ENCODE measurements around the gene OCA2. TPM values are rescaled to one million over a fixed set of nuclear protein-coding genes. Genes with fewer than 3 reads are reported as not detected.

OCA2 gene
- total RNA-seq, 3 donors from 2014 or later (not counting 1 experiment from before 2014, with no cell fraction given): 0.35 to 1.5 (median 0.56) TPM

- Histone ChIP-seq H3K27me3 (ENCODE audit: control insufficient read depth, insufficient read depth, low read length) (no peaks in the 10 kb centered on the region), H3K4me3 (ENCODE audit: low read length) (no peak overlapping the region), H3K36me3 (ENCODE audit: control insufficient read depth, insufficient read depth, low read length) (no peaks in the 10 kb centered on the region), H3K27ac (ENCODE audit: low read length) (no peak overlapping the region), H3K4me1 (ENCODE audit: control insufficient read depth, insufficient read depth, low read length) (no peaks in the 10 kb centered on the region), H3K9me3 (ENCODE audit: control insufficient read depth, insufficient read depth, low read length) (no peaks in the 10 kb centered on the region)
- DNase-seq: no peak
- ATAC-seq: no peak
- H3K27me3 Mint-ChIP-seq (ENCODE audit: low read depth in 2 of 2): no peaks in the 10 kb centered on the region
- no peaks in the 10 kb centered on the region for H3K4me1 Mint-ChIP-seq
- intact Hi-C loops (cut with micrococcal nuclease): no loop called here
- H3K36me3 Mint-ChIP-seq: no peaks in the 10 kb centered on the region
- no peaks in the 10 kb centered on the region for H3K9me3 Mint-ChIP-seq
- WGBS (ENCODE audit: insufficient coverage): 86% methylated on average over 9 of the region's 9 CpGs
- no peak overlapping the region for H3K27ac Mint-ChIP-seq
- no peak overlapping the region for H3K4me3 Mint-ChIP-seq
- TF ChIP-seq CTCF (IDR thresholded peaks at IDR 0.05): no peak
Measured at GRCh38 chr15:28079313-28079969, 19.7 kb downstream of the OCA2 start.

GRCh38 chr15:28078191-28078719 lies 20.9 kb downstream of the OCA2 start:
- TF ChIP-seq CTCF (IDR thresholded peaks at IDR 0.05): no peak
- ATAC-seq (no peak), DNase-seq (no peak)
- no peaks in the 10 kb centered on the region for H3K4me1 Mint-ChIP-seq
- no peaks in the 10 kb centered on the region for H3K27me3 Mint-ChIP-seq (ENCODE audit: low read depth in 2 of 2)
- H3K4me1 ChIP-seq (ENCODE audit: control insufficient read depth, insufficient read depth, low read length): no peaks in the 10 kb centered on the region
- H3K27ac ChIP-seq (ENCODE audit: low read length): no peak overlapping the region
- H3K27me3 ChIP-seq (ENCODE audit: control insufficient read depth, insufficient read depth, low read length): no peaks in the 10 kb centered on the region
- WGBS (ENCODE audit: insufficient coverage): 77% methylated on average over 1 of the region's 1 CpG
- H3K4me3 Mint-ChIP-seq: no peak overlapping the region
- H3K36me3 ChIP-seq (ENCODE audit: control insufficient read depth, insufficient read depth, low read length): no peaks in the 10 kb centered on the region
- intact Hi-C loops (cut with micrococcal nuclease): no loop called here
- H3K9me3 ChIP-seq (ENCODE audit: control insufficient read depth, insufficient read depth, low read length): no peaks in the 10 kb centered on the region
- no peak overlapping the region for H3K4me3 ChIP-seq (ENCODE audit: low read length)
- H3K36me3 Mint-ChIP-seq: no peaks in the 10 kb centered on the region
- no peak overlapping the region for H3K27ac Mint-ChIP-seq
- H3K9me3 Mint-ChIP-seq: no peaks in the 10 kb centered on the region

GRCh38 chr15:28075573-28075972 lies 23.5 kb downstream of the OCA2 start:
- Histone ChIP-seq H3K9me3 (ENCODE audit: control insufficient read depth, insufficient read depth, low read length) (no peaks in the 10 kb centered on the region), H3K4me1 (ENCODE audit: control insufficient read depth, insufficient read depth, low read length) (no peaks in the 10 kb centered on the region), H3K27me3 (ENCODE audit: control insufficient read depth, insufficient read depth, low read length) (no peaks in the 10 kb centered on the region), H3K4me3 (ENCODE audit: low read length) (no peak overlapping the region), H3K27ac (ENCODE audit: low read length) (no peak overlapping the region), H3K36me3 (ENCODE audit: control insufficient read depth, insufficient read depth, low read length) (no peaks in the 10 kb centered on the region)
- ATAC-seq (no peak), DNase-seq (no peak)
- intact Hi-C loops (cut with micrococcal nuclease): no loop called here
- Mint-ChIP-seq H3K27me3 (ENCODE audit: low read depth in 2 of 2) (no peaks in the 10 kb centered on the region), H3K27ac (no peak overlapping the region), H3K36me3 (no peaks in the 10 kb centered on the region), H3K4me1 (no peaks in the 10 kb centered on the region), H3K4me3 (no peak overlapping the region), H3K9me3 (no peaks in the 10 kb centered on the region)
- 58% methylated on average over 1 of the region's 1 CpG for WGBS (ENCODE audit: insufficient coverage)
- no peak for TF ChIP-seq CTCF (IDR thresholded peaks at IDR 0.05)

- no peak overlapping the region for H3K4me3 Mint-ChIP-seq
- no CpG with 5 or more reads among the region's 1 CpG for WGBS (ENCODE audit: insufficient coverage)
- no peak overlapping the region for H3K27ac Mint-ChIP-seq
- no peak for TF ChIP-seq CTCF (IDR thresholded peaks at IDR 0.05)
- H3K36me3 ChIP-seq (ENCODE audit: control insufficient read depth, insufficient read depth, low read length): no peaks in the 10 kb centered on the region
- H3K27me3 ChIP-seq (ENCODE audit: control insufficient read depth, insufficient read depth, low read length): no peaks in the 10 kb centered on the region
- H3K9me3 Mint-ChIP-seq: peaks cover 2 to 5% of the 10 kb centered on the region in 2 donors
- no peak overlapping the region for H3K4me3 ChIP-seq (ENCODE audit: low read length)
- intact Hi-C loops (cut with micrococcal nuclease): no loop called here
- peaks cover 13% of the 10 kb centered on the region for H3K36me3 Mint-ChIP-seq
- DNase-seq (no peak), ATAC-seq (no peak)
- H3K4me1 ChIP-seq (ENCODE audit: control insufficient read depth, insufficient read depth, low read length): no peaks in the 10 kb centered on the region
- H3K27me3 Mint-ChIP-seq (ENCODE audit: low read depth in 2 of 2): peaks cover 9 to 41% of the 10 kb centered on the region in 2 donors
- H3K9me3 ChIP-seq (ENCODE audit: control insufficient read depth, insufficient read depth, low read length): no peaks in the 10 kb centered on the region
- H3K4me1 Mint-ChIP-seq: no peaks in the 10 kb centered on the region
- H3K27ac ChIP-seq (ENCODE audit: low read length): no peak overlapping the region
Measured at GRCh38 chr15:28068930-28069329, 30.2 kb downstream of the OCA2 start.
